Testis (tissue), 3 donors: ENCODE results near the gene GABPA. TPM values are rescaled to one million over a fixed set of nuclear protein-coding genes. Genes with fewer than 3 reads are reported as not detected.

Source experiments
- DNase-seq: peaks from one replicate; pipeline ENCODE4 v3.0.0-alpha.2; 2019
- H3K27ac ChIP-seq, 2 donors: fragments of 200-600 bp; sonication (generic); one replicate each; pipeline ENCODE4 v1.5.1; 2019
- H3K27me3 ChIP-seq: fragments of 200-600 bp; sonication (generic); one replicate; pipeline ENCODE4 v1.5.1; 2019
- H3K36me3 ChIP-seq: fragments of 200-600 bp; sonication (generic); one replicate; pipeline ENCODE4 v1.5.1; 2017; ENCODE audit warnings: low read depth; ENCODE audit errors: missing control alignments
- H3K4me1 ChIP-seq: fragments of 200-600 bp; sonication (generic); one replicate; pipeline ENCODE4 v1.5.1; 2019
- H3K4me3 ChIP-seq, 2 donors: fragments of 200-600 bp; sonication (generic); one replicate each; pipeline ENCODE4 v1.5.1; 2017 to 2019
- H3K9me3 ChIP-seq: fragments of 200-600 bp; sonication (generic); one replicate; pipeline ENCODE4 v1.5.1; 2017
- CTCF ChIP-seq, 3 experiments: fragments of 450-650 bp in 2 of 3; fragments of 200-600 bp in 1 of 3; sonication (generic) in 1 of 3; IDR thresholded peaks; one replicate each; pipeline ENCODE4 v1.5.1; 2016 to 2019; ENCODE audit warnings: antibody characterized with exemption in 3 of 3, mild to moderate bottlenecking in 2 of 3, moderate library complexity in 1 of 3
- POLR2A ChIP-seq: fragments of 450-650 bp; IDR thresholded peaks from one replicate; pipeline ENCODE4 v1.6.1; 2017; ENCODE audit warnings: antibody characterized with exemption, mild to moderate bottlenecking, moderate library complexity
- WGBS, 2 donors: methylation state at CpG; one replicate each; pipeline ENCODE4 v1.1.5; 2018; 5-methylcytosine and 5-hydroxymethylcytosine counted together
- intact Hi-C: fragments of 100-400 bp; cut with DNase I; formaldehyde crosslinking; loops from one replicate; pipeline ENCODE4 v1.15.1; 2023; ENCODE audit warnings: low total_unique reads
- polyA plus RNA-seq: library from polyadenylated mRNA; stranded (reverse); fragments of 350-450 nt; fragmentation: Illumina TruSeq; extraction: RNeasy Lipid Tissue Mini Kit (QIAGEN cat#74804); gene quantifications from one replicate; pipeline ENCODE4 v1.2.3, GENCODE V29; 2014; ENCODE audit warnings: low read depth, low replicate concordance; ENCODE audit not compliant: insufficient read depth
- total RNA-seq, 2 donors: library from RNA; depleted of rRNA; stranded (reverse); fragments of >200 nt; gene quantifications; one replicate each; pipeline ENCODE4 v1.2.3, GENCODE V29; 2016

The GABPA gene
- total and polyA plus RNA-seq, 3 donors from 2014 or later, result 18.6 to 27.3 (median 27.3) TPM

- Histone ChIP-seq H3K4me1 (peaks cover 13% of the 10 kb centered on the region), H3K4me3 (no peak overlapping the region), H3K27me3 (no peaks in the 10 kb centered on the region), H3K27ac (peak overlapping the region in 1 of 2 donors; percentile 3), H3K36me3 (no peaks in the 10 kb centered on the region), H3K9me3 (no peaks in the 10 kb centered on the region)
- intact Hi-C loops, result no loop called here
- TF ChIP-seq CTCF (IDR thresholded peaks at IDR 0.05), result no peak
- no peak for TF ChIP-seq POLR2A
- 74% methylated on average over 6 of the region's 6 CpGs for WGBS, 2 donors
- DNase-seq, result no peak
These were observed 2.5 kb upstream of the GABPA start for GRCh38 chr21:25732091-25732760.

- TF ChIP-seq POLR2A (no peak), CTCF (IDR thresholded peaks at IDR 0.05) (no peak)
- Histone ChIP-seq H3K27me3 (no peaks in the 10 kb centered on the region), H3K27ac (peak overlapping the region; percentile 96 to 99), H3K9me3 (no peaks in the 10 kb centered on the region), H3K4me1 (peaks cover 17% of the 10 kb centered on the region), H3K4me3 (peak overlapping the region; percentile 79 to 98), H3K36me3 (no peaks in the 10 kb centered on the region)
- WGBS, 2 donors, result 1 to 4% methylated on average over 12 to 30 of the region's 30 CpGs
- intact Hi-C loops, result no loop called here
- no peak for DNase-seq
These were observed 716 bp upstream of the GABPA start for GRCh38 chr21:25733859-25734653.

- Histone ChIP-seq H3K4me3 (peak overlapping the region; percentile 79 to 98), H3K36me3 (no peaks in the 10 kb centered on the region), H3K27ac (peak overlapping the region; percentile 96 to 99), H3K4me1 (peaks cover 17% of the 10 kb centered on the region), H3K9me3 (no peaks in the 10 kb centered on the region), H3K27me3 (no peaks in the 10 kb centered on the region)
- TF ChIP-seq CTCF (IDR thresholded peaks at IDR 0.05) (no peak), POLR2A (peak; percentile 66)
- 0 to 1% methylated on average over 2 to 10 of the region's 10 CpGs for WGBS, 2 donors
- intact Hi-C loops, result no loop called here
- no peak for DNase-seq
These were observed 193 bp upstream of the GABPA start for GRCh38 chr21:25734654-25734903.

GRCh38 chr21:25735646-25736597, 1.1 kb downstream of the GABPA start:
- WGBS, 2 donors, result 1% methylated on average over 34 to 45 of the region's 48 CpGs
- peaks cover 17% of the 10 kb centered on the region for H3K4me1 ChIP-seq
- peak; percentile 92 for DNase-seq
- no peaks in the 10 kb centered on the region for H3K27me3 ChIP-seq
- H3K36me3 ChIP-seq, result no peaks in the 10 kb centered on the region
- no peaks in the 10 kb centered on the region for H3K9me3 ChIP-seq
- TF ChIP-seq CTCF (IDR thresholded peaks at IDR 0.05), result no peak
- no peak for TF ChIP-seq POLR2A
- peak overlapping the region; percentile 79 to 98 for H3K4me3 ChIP-seq
- intact Hi-C loops, result no loop called here
- peak overlapping the region; percentile 96 to 99 for H3K27ac ChIP-seq
